ENCODE results near the gene PTGIR.

DNA sequence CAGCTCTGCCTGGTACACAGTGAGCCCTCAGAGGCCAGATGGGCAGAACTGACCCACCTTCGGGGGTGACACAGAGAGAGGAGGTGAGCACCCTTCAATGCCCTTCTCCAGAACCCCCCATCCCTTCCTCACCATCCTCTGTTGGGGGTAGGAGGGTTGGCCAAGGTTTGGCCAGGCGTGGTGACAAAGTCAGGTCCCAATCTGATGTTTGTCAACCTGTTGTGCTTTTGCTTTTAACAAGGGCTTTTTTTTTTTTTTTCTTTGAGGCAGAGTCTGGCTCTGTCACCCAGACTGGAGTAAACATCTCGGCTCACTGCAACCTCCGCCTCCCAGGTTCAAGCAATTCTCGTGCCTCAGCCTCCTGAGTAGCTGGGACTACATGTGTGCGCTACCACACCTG lies 7.3 kb downstream of the PTGIR start:
- TF ChIP-seq, protein P1, sequence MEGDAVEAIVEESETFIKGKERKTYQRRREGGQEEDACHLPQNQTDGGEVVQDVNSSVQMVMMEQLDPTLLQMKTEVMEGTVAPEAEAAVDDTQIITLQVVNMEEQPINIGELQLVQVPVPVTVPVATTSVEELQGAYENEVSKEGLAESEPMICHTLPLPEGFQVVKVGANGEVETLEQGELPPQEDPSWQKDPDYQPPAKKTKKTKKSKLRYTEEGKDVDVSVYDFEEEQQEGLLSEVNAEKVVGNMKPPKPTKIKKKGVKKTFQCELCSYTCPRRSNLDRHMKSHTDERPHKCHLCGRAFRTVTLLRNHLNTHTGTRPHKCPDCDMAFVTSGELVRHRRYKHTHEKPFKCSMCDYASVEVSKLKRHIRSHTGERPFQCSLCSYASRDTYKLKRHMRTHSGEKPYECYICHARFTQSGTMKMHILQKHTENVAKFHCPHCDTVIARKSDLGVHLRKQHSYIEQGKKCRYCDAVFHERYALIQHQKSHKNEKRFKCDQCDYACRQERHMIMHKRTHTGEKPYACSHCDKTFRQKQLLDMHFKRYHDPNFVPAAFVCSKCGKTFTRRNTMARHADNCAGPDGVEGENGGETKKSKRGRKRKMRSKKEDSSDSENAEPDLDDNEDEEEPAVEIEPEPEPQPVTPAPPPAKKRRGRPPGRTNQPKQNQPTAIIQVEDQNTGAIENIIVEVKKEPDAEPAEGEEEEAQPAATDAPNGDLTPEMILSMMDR (IDR thresholded peaks at IDR 0.05) = no peak
- no peak for TF ChIP-seq POLR2A (IDR thresholded peaks at IDR 0.05)
